OCI-LY7 (cell line): Measurements from ENCODE around the gene HNRNPR. TPM values are rescaled to one million over a fixed set of nuclear protein-coding genes. Genes with fewer than 3 reads are reported as not detected.
A peak's percentile ranks its signal among the peaks of the same experiment; 100 is the strongest.

Experiments
- BruUV-seq: library from RNA; stranded (reverse); fragments of 400-500 nt; replicated peaks from 2 replicates; lab custom pipeline; 2021; lab: Mats Ljungman, UMichigan
- CTCF ChIA-PET: fragments of 300-600 bp; sonication (Branson Sonifier 250); formaldehyde crosslinking; loops from one replicate; lab custom pipeline; 2022; ENCODE audit warnings: antibody characterized with exemption; ENCODE audit not compliant: unreplicated experiment; lab: Charles Lee
- POLR2A ChIA-PET: fragments of 300-600 bp; sonication (Branson Sonifier 250); formaldehyde crosslinking; loops from one replicate; lab custom pipeline; 2022; ENCODE audit warnings: antibody characterized with exemption; lab: Charles Lee
- DNase-seq: peaks from one replicate; pipeline ENCODE4 v3.0.0-alpha.2; 2015; ENCODE audit warnings: low spot score
- H2AFZ ChIP-seq: fragments of 200-600 bp; sonication (generic), shearing (Covaris generic); 2 replicates; pipeline ENCODE4 v1.6.1; 2014; ENCODE audit warnings: mild to moderate bottlenecking, antibody characterized with exemption, low read length, moderate library complexity
- H3K27ac ChIP-seq: fragments of 200-600 bp; sonication (generic); 2 replicates; pipeline ENCODE4 v1.5.1; 2014; ENCODE audit warnings: mixed run types, low read depth, mild to moderate bottlenecking, moderate library complexity, low read length, inconsistent platforms; ENCODE audit not compliant: poor library complexity, severe bottlenecking
- H3K36me3 ChIP-seq: fragments of 200-600 bp; sonication (generic); 2 replicates; pipeline ENCODE4 v1.6.1; 2014; ENCODE audit warnings: mild to moderate bottlenecking, antibody characterized with exemption, low read length, moderate library complexity, mixed read lengths; ENCODE audit not compliant: insufficient read depth
- H3K4me1 ChIP-seq: fragments of 200-600 bp; sonication (generic); 2 replicates; pipeline ENCODE4 v1.5.1; 2014; ENCODE audit warnings: mild to moderate bottlenecking, low read length; ENCODE audit not compliant: insufficient read depth, poor library complexity, severe bottlenecking
- H3K4me2 ChIP-seq: fragments of 200-600 bp; sonication (generic); 2 replicates; pipeline ENCODE4 v1.6.1; 2014; ENCODE audit warnings: mild to moderate bottlenecking, low read length
- H3K4me3 ChIP-seq: fragments of 200-600 bp; sonication (generic); 2 replicates; pipeline ENCODE4 v1.5.1; 2014; ENCODE audit warnings: mild to moderate bottlenecking, low read depth, low read length; ENCODE audit not compliant: poor library complexity, severe bottlenecking
- H3K79me2 ChIP-seq: fragments of 200-600 bp; sonication (generic); 2 replicates; pipeline ENCODE4 v1.6.1; 2016; ENCODE audit warnings: low read depth, mild to moderate bottlenecking, low read length, moderate library complexity, mixed read lengths; ENCODE audit not compliant: insufficient read depth
- H3K9me2 ChIP-seq: fragments of 200-600 bp; sonication (generic); 2 replicates; pipeline ENCODE4 v1.6.1; 2016; ENCODE audit warnings: mild to moderate bottlenecking, low read length, mixed read lengths; ENCODE audit not compliant: insufficient read depth
- H3K9me3 ChIP-seq: fragments of 200-600 bp; sonication (generic); 2 replicates; pipeline ENCODE4 v1.6.1; 2014; ENCODE audit warnings: mild to moderate bottlenecking, mixed run types, low read length, mixed read lengths
- H4K20me1 ChIP-seq: fragments of 200-600 bp; sonication (generic); 2 replicates; pipeline ENCODE4 v1.6.1; 2014; ENCODE audit warnings: mild to moderate bottlenecking, antibody characterized with exemption, low read length, moderate library complexity, mixed read lengths; ENCODE audit not compliant: insufficient read depth
- CTCF ChIP-seq: fragments of 200-600 bp; sonication (generic); conservative IDR thresholded peaks from 2 replicates; pipeline ENCODE4 v1.5.1; 2014; ENCODE audit warnings: mild to moderate bottlenecking, antibody characterized with exemption, low read length, moderate library complexity, mixed read lengths
- EZH2phosphoT487 ChIP-seq: fragments of 200-600 bp; sonication (generic); IDR thresholded peaks from 2 replicates; pipeline ENCODE4 v1.6.1; 2018; ENCODE audit warnings: low read depth, borderline replicate concordance, mild to moderate bottlenecking, mixed run types, antibody characterized with exemption, low read length, moderate library complexity, mixed read lengths
- intact Hi-C: fragments of 100-400 bp; cut with micrococcal nuclease; formaldehyde crosslinking; loops from one replicate; pipeline ENCODE4 v1.10.0; 2022; ENCODE audit not compliant: unreplicated experiment
- total RNA-seq, 2 experiments: library from RNA; depleted of rRNA in 1 of 2; stranded (reverse); fragments of >200 nt in 1 of 2; shearing (Covaris generic) in 1 of 2; gene quantifications; 2 replicates each; pipeline ENCODE4 v1.2.3, GENCODE V29; 2014 to 2022

Gene HNRNPR
- total RNA-seq, 2 experiments from 2014 or later = 193 to 282 TPM

GRCh38 chr1:23352096-23352695, 8.1 kb upstream of the HNRNPR start:
- H3K4me3 ChIP-seq = no peak overlapping the region
- no peaks in the 10 kb centered on the region for H3K9me3 ChIP-seq
- intact Hi-C loops = no loop called here
- POLR2A ChIA-PET = no interaction called here
- DNase-seq = no peak
- H3K4me2 ChIP-seq = no peak overlapping the region
- no peaks in the 10 kb centered on the region for H3K4me1 ChIP-seq
- CTCF ChIA-PET = no interaction called here
- H2AFZ ChIP-seq = no peak overlapping the region
- H3K79me2 ChIP-seq = no peaks in the 10 kb centered on the region
- no peaks in the 10 kb centered on the region for H3K9me2 ChIP-seq
- H3K36me3 ChIP-seq = no peaks in the 10 kb centered on the region
- H3K27ac ChIP-seq = no peak overlapping the region
- no peaks in the 10 kb centered on the region for H4K20me1 ChIP-seq
- TF ChIP-seq EZH2phosphoT487 (no peak), CTCF (no peak)
- no TSS peak for BruUV-seq

- POLR2A ChIA-PET = interaction anchor here (0.6 to 2.0 kb wide), 3 partner anchors 10 to 245 kb away, joined by 3 to 13 read pairs (median 3); partner anchors contain the start of gene ZNF436
- Histone ChIP-seq H3K4me2 (no peak overlapping the region), H3K4me3 (no peak overlapping the region), H3K9me3 (no peaks in the 10 kb centered on the region), H3K27ac (no peak overlapping the region), H2AFZ (no peak overlapping the region), H4K20me1 (peaks cover 25% of the 10 kb centered on the region), H3K36me3 (peaks cover 29% of the 10 kb centered on the region), H3K79me2 (peaks cover 32% of the 10 kb centered on the region), H3K4me1 (peaks cover 17% of the 10 kb centered on the region), H3K9me2 (no peaks in the 10 kb centered on the region)
- CTCF ChIA-PET = no interaction called here
- DNase-seq = no peak
- no TSS peak for BruUV-seq
- TF ChIP-seq EZH2phosphoT487 (no peak), CTCF (no peak)
- intact Hi-C loops = no loop called here
Observed at GRCh38 chr1:23345920-23346319, 1.8 kb upstream of the HNRNPR start.

- peak overlapping the region; percentile 37; the same call in 1 of the 2 replicates for H2AFZ ChIP-seq
- peaks cover 38% of the 10 kb centered on the region for H3K36me3 ChIP-seq
- DNase-seq = no peak
- no peaks in the 10 kb centered on the region for H3K9me2 ChIP-seq
- ChIA-PET CTCF (interaction anchor here (0.5 kb wide), 1 partner anchor 31 kb away, joined by 4 read pairs; no protein-coding TSS in a partner anchor), POLR2A (interaction anchor here (0.5 to 2.0 kb wide), 5 partner anchors 17 to 1742 kb away, joined by 3 to 13 read pairs (median 3); partner anchors contain the start of gene ZNF436)
- peak overlapping the region; percentile 70 for H3K4me2 ChIP-seq
- H3K9me3 ChIP-seq = no peaks in the 10 kb centered on the region
- H3K27ac ChIP-seq = peak overlapping the region; percentile 47
- peaks cover 41% of the 10 kb centered on the region for H3K79me2 ChIP-seq
- H3K4me3 ChIP-seq = peak overlapping the region; percentile 94
- peaks cover 34% of the 10 kb centered on the region for H4K20me1 ChIP-seq
- TF ChIP-seq EZH2phosphoT487 (no peak), CTCF (no peak)
- intact Hi-C loops = loop anchor here (1.0 to 5.0 kb wide), 5 partner anchors 23 to 612 kb away; partner anchors contain the start of genes ASAP3, PNRC2 and RPL11
- BruUV-seq = no TSS peak
- H3K4me1 ChIP-seq = peaks cover 26% of the 10 kb centered on the region
Observed at GRCh38 chr1:23344987-23345472, 946 bp upstream of the HNRNPR start.
